PC-3 (cell line): Measurements from ENCODE around the gene NLRP9. TPM values are rescaled to one million over a fixed set of nuclear protein-coding genes. Genes with fewer than 3 reads are reported as not detected.

Source experiments
- ATAC-seq: fragments of 200-7000 bp; cut with Tn5 transposase; 2 replicates; pipeline ENCODE4 v1.9.1; 2020; ENCODE audit warnings: mild to moderate bottlenecking, moderate library complexity
- BruUV-seq: library from RNA; stranded (reverse); fragments of 400-500 nt; replicated peaks from 2 replicates; lab custom pipeline; 2021; lab: Mats Ljungman, UMichigan
- CTCF ChIA-PET: fragments of 300-600 bp; sonication (Branson Sonifier 250); formaldehyde crosslinking; loops from one replicate; lab custom pipeline; 2022; ENCODE audit warnings: antibody characterized with exemption; lab: Charles Lee
- POLR2A ChIA-PET: fragments of 300-600 bp; sonication (Branson Sonifier 250); formaldehyde crosslinking; loops from one replicate; lab custom pipeline; 2022; ENCODE audit warnings: antibody characterized with exemption; ENCODE audit not compliant: unreplicated experiment; lab: Charles Lee
- DNase-seq: peaks from one replicate; pipeline ENCODE4 v3.0.0-alpha.2; 2015
- H2AFZ ChIP-seq: fragments of 300-600 bp; sonication (generic); 2 replicates; pipeline ENCODE4 v1.6.0; 2016; ENCODE audit warnings: antibody characterized with exemption, low read length
- H3F3A ChIP-seq: fragments of 300-600 bp; sonication (generic); one replicate; pipeline ENCODE4 v1.6.0; 2017; ENCODE audit warnings: antibody characterized with exemption, low read length, control low read depth, mild to moderate bottlenecking; ENCODE audit not compliant: unreplicated experiment
- H3K27ac ChIP-seq: fragments of 300-600 bp; sonication (generic); 2 replicates; pipeline ENCODE4 v1.5.1; 2016; ENCODE audit warnings: mild to moderate bottlenecking, low read length
- H3K27me3 ChIP-seq: fragments of 300-600 bp; sonication (generic); 2 replicates; pipeline ENCODE4 v1.6.1; 2016; ENCODE audit warnings: low read length, mixed read lengths
- H3K36me3 ChIP-seq: fragments of 300-600 bp; sonication (generic); 2 replicates; pipeline ENCODE4 v1.6.1; 2016; ENCODE audit warnings: low read depth, mixed run types, low read length, mixed read lengths
- H3K4me1 ChIP-seq: fragments of 300-600 bp; sonication (generic); 2 replicates; pipeline ENCODE4 v1.5.1; 2016; ENCODE audit warnings: low read length; ENCODE audit not compliant: insufficient read depth
- H3K4me2 ChIP-seq: fragments of 300-600 bp; sonication (generic); 2 replicates; pipeline ENCODE4 v1.6.0; 2016; ENCODE audit warnings: low read length
- H3K4me3 ChIP-seq: fragments of 300-600 bp; sonication (generic); 2 replicates; pipeline ENCODE4 v1.5.1; 2016; ENCODE audit warnings: mild to moderate bottlenecking, low read length, mixed read lengths
- H3K79me2 ChIP-seq: fragments of 300-600 bp; sonication (generic); 2 replicates; pipeline ENCODE4 v1.6.1; 2017; ENCODE audit warnings: low read length, mixed read lengths
- H3K9ac ChIP-seq: fragments of 300-600 bp; sonication (generic); 2 replicates; pipeline ENCODE4 v1.6.0; 2016; ENCODE audit warnings: mild to moderate bottlenecking, low read length
- H3K9me2 ChIP-seq: fragments of 300-600 bp; sonication (generic); replicated peaks from 2 replicates; pipeline ENCODE4 v1.6.1; 2016; ENCODE audit warnings: mixed run types, low read length, mixed read lengths
- H3K9me3 ChIP-seq: fragments of 300-600 bp; sonication (generic); 2 replicates; pipeline ENCODE4 v1.6.1; 2016; ENCODE audit warnings: low read length, mixed read lengths
- H4K20me1 ChIP-seq: fragments of 300-600 bp; sonication (generic); 2 replicates; pipeline ENCODE4 v1.6.1; 2016; ENCODE audit warnings: low read length, mixed read lengths
- EZH2 ChIP-seq: fragments of 300-600 bp; sonication (generic); IDR thresholded peaks from one replicate; pipeline ENCODE4 v1.6.1; 2017; ENCODE audit warnings: antibody characterized with exemption, mild to moderate bottlenecking, low read length; ENCODE audit not compliant: unreplicated experiment
- EZH2phosphoT487 ChIP-seq: fragments of 300-600 bp; sonication (generic); IDR thresholded peaks from 2 replicates; pipeline ENCODE4 v1.6.1; 2018; ENCODE audit warnings: mild to moderate bottlenecking, antibody characterized with exemption, low read length, borderline replicate concordance
- intact Hi-C: fragments of 100-400 bp; cut with micrococcal nuclease; formaldehyde crosslinking; loops from 2 replicates; pipeline ENCODE4 v1.9.0; 2023
- total RNA-seq: library from RNA; depleted of rRNA; stranded (reverse); fragments of >200 nt; gene quantifications from 2 replicates; pipeline ENCODE4 v1.2.3, GENCODE V29; 2014
- TF ChIP-seq, protein P1 (sequence below): fragments of 300-600 bp; sonication (generic); conservative IDR thresholded peaks from 2 replicates; pipeline ENCODE4 v1.5.1; 2017; ENCODE audit warnings: antibody characterized with exemption, low read depth, mild to moderate bottlenecking, low read length

NLRP9 gene
- total RNA-seq, 1 experiment from 2014 or later, result not detected

DNA sequence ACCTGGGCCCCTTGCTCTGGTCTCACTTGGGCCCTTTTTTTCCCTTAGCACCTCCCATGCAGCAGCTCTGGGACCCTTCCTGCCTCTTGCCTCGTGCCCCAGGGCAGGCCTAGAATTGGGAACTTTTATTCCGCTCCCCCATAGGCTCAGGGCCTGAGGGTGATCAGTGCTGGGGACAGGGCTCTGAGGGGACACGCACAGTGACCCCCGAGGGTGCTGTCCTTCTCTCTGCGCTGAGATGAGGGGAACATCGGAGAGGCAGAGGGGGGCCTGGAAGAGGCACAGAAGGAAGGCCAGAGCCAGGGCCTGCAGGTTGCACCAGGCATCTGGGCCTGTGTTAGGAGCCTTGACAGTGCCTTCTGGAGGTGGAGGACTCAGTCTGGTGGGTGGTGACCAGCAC is 52.4 kb downstream of the NLRP9 start:
- no peak overlapping the region for H3K27ac ChIP-seq
- peaks cover 31% of the 10 kb centered on the region for H4K20me1 ChIP-seq
- no peaks in the 10 kb centered on the region for H3K4me1 ChIP-seq
- H3K4me3 ChIP-seq, result no peak overlapping the region
- TF ChIP-seq EZH2phosphoT487 (no peak), EZH2 (no peak)
- TF ChIP-seq, protein P1, sequence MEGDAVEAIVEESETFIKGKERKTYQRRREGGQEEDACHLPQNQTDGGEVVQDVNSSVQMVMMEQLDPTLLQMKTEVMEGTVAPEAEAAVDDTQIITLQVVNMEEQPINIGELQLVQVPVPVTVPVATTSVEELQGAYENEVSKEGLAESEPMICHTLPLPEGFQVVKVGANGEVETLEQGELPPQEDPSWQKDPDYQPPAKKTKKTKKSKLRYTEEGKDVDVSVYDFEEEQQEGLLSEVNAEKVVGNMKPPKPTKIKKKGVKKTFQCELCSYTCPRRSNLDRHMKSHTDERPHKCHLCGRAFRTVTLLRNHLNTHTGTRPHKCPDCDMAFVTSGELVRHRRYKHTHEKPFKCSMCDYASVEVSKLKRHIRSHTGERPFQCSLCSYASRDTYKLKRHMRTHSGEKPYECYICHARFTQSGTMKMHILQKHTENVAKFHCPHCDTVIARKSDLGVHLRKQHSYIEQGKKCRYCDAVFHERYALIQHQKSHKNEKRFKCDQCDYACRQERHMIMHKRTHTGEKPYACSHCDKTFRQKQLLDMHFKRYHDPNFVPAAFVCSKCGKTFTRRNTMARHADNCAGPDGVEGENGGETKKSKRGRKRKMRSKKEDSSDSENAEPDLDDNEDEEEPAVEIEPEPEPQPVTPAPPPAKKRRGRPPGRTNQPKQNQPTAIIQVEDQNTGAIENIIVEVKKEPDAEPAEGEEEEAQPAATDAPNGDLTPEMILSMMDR, result no peak
- BruUV-seq, result no TSS peak
- no peaks in the 10 kb centered on the region for H3F3A ChIP-seq
- H3K9ac ChIP-seq, result no peak overlapping the region
- peaks cover 51% of the 10 kb centered on the region for H3K36me3 ChIP-seq
- H3K9me3 ChIP-seq, result no peaks in the 10 kb centered on the region
- CTCF ChIA-PET, result no interaction called here
- DNase-seq (no peak), ATAC-seq (no peak)
- H2AFZ ChIP-seq, result no peak overlapping the region
- POLR2A ChIA-PET, result no interaction called here
- H3K27me3 ChIP-seq, result no peaks in the 10 kb centered on the region
- H3K9me2 ChIP-seq, result no peaks in the 10 kb centered on the region
- no peak overlapping the region for H3K4me2 ChIP-seq
- H3K79me2 ChIP-seq, result peaks cover 55% of the 10 kb centered on the region
- intact Hi-C loops, result no loop called here

GRCh38 chr19:55684946-55685681 is 53.1 kb downstream of the NLRP9 start:
- ATAC-seq (no peak), DNase-seq (no peak)
- Histone ChIP-seq H3K4me2 (no peak overlapping the region), H3K9ac (no peak overlapping the region), H3K4me3 (no peak overlapping the region), H3K9me3 (no peaks in the 10 kb centered on the region), H3K9me2 (no peaks in the 10 kb centered on the region), H3K27ac (no peak overlapping the region), H4K20me1 (peaks cover 37% of the 10 kb centered on the region), H2AFZ (no peak overlapping the region), H3K27me3 (no peaks in the 10 kb centered on the region), H3K36me3 (peaks cover 51% of the 10 kb centered on the region), H3K79me2 (peaks cover 61% of the 10 kb centered on the region), H3K4me1 (peaks cover 5% of the 10 kb centered on the region), H3F3A (no peaks in the 10 kb centered on the region)
- TF ChIP-seq EZH2phosphoT487 (no peak), EZH2 (no peak)
- TF ChIP-seq, protein P1, result no peak
- ChIA-PET CTCF (no interaction called here), POLR2A (no interaction called here)
- intact Hi-C loops, result no loop called here
- BruUV-seq, result no TSS peak
